ENCODE data around the gene COL1A2. TPM values are rescaled to one million over a fixed set of nuclear protein-coding genes. Genes with fewer than 3 reads are reported as not detected.

Gene COL1A2
- total and polyA plus RNA-seq, 2 of the 8 experiments (the other 6 are each of a cell fraction or from before 2014, with no cell fraction given), result 45.2 to 87.2 TPM

DNA sequence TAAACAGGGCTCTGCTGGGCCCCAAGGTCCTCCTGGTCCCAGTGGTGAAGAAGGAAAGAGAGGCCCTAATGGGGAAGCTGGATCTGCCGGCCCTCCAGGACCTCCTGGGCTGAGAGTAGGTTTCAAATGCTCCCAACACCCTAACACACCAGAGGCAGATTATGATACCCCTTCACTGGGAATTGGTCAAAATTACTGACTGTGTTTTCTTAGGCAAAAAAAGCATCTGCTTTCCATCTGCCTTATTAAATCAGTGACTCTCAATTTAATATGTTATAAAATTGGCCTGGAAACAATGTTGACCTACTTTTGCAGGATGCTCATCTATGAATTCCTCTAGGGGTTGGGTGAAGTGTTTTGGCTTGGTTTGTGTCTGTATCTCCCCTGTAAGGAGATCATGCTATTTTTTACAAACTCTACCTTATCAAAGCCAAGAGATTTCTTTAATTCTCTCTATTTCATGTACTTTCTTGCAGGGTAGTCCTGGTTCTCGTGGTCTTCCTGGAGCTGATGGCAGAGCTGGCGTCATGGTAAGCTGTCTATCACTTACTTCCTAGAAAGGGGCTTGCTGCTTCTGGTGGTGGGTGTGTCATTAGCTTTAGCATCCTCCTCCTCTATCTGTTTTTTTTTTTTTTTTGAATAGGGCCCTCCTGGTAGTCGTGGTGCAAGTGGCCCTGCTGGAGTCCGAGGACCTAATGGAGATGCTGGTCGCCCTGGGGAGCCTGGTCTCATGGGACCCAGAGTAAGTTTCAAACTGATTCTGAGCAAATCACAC is 15.9 kb downstream of the COL1A2 start:
- POLR2A ChIA-PET (ENCODE audit: partially characterized antibody), result no interaction called here
- no peak for TF ChIP-seq GTF2F1 (IDR thresholded peaks at IDR 0.05; ENCODE audit: borderline replicate concordance, low read depth, low read length)

More for the DNA sequence above, 15.9 kb downstream of the COL1A2 start:
- H4K5ac ChIP-seq (ENCODE audit: insufficient read length, low read depth, low read length), result no peak overlapping the region
- no peak overlapping the region for H3K56ac ChIP-seq (replicated peaks; ENCODE audit: insufficient read length, low read depth, low read length)
- CTCF ChIA-PET (ENCODE audit: partially characterized antibody), result interaction anchor here (0.7 to 3.2 kb wide), 4 partner anchors 13 to 122 kb away, joined by 3 to 10 read pairs (median 4); no protein-coding TSS in a partner anchor
- FAIRE-seq (no peak), DNase-seq (ENCODE audit: low read depth in 1 of 2, low spot score in 2 of 2) (no peak)
- no peak overlapping the region for H3K4ac ChIP-seq (replicated peaks; ENCODE audit: insufficient read length, low read depth, low read length)
- no peaks in the 10 kb centered on the region for H4K20me1 ChIP-seq (replicated peaks in 1 of 2; ENCODE audit: control insufficient read depth in 1 of 2, insufficient read depth in 2 of 2, low read length in 2 of 2)
- no peak overlapping the region for H2BK5ac ChIP-seq (ENCODE audit: low read depth, low read length)
- H3K14ac ChIP-seq (ENCODE audit: insufficient read length), result no peak overlapping the region
- no peaks in the 10 kb centered on the region for H3K9me3 ChIP-seq (ENCODE audit: insufficient read depth in 2 of 2, low read depth in 1 of 2, low read length in 1 of 2)
- no peak overlapping the region for H2AFZ ChIP-seq (ENCODE audit: low read length)
- H3K36me3 ChIP-seq (ENCODE audit: control insufficient read depth in 2 of 4, insufficient read depth in 4 of 4, low read length in 3 of 4), result peaks cover 29 to 95% (median 69%) of the 10 kb centered on the region in 4 experiments
- no peak overlapping the region for H2BK120ac ChIP-seq (replicated peaks; ENCODE audit: low read depth, low read length)
- no peaks in the 10 kb centered on the region for H3K79me2 ChIP-seq (ENCODE audit: control insufficient read depth in 1 of 2, insufficient read depth in 2 of 2, low read length in 2 of 2)
- no peak overlapping the region for H3K9ac ChIP-seq (replicated peaks in 1 of 4; ENCODE audit: extremely low read depth in 1 of 4, low read depth in 3 of 4, low read length in 3 of 4)
- no peak overlapping the region for H3K4me3 ChIP-seq (ENCODE audit: extremely low read depth in 1 of 4, insufficient read depth in 2 of 4, low read depth in 3 of 4, low read length in 4 of 4)
- H2BK15ac ChIP-seq (ENCODE audit: low read length), result no peak overlapping the region
- no peaks in the 10 kb centered on the region for H3K27me3 ChIP-seq (replicated peaks in 1 of 4; ENCODE audit: control insufficient read depth in 3 of 4, extremely low read depth in 1 of 4, insufficient read depth in 3 of 4, low read length in 3 of 4)
- H2BK20ac ChIP-seq (ENCODE audit: low read length), result no peak overlapping the region
- H4K8ac ChIP-seq (ENCODE audit: extremely low read depth, insufficient read depth, low read length), result no peak overlapping the region
- WGBS, 2 experiments (ENCODE audit: extremely low coverage in 1 of 2, insufficient coverage in 1 of 2, insufficient read length in 1 of 2, insufficient replicate concordance in 2 of 2, low coverage in 1 of 2, low lambda C conversion rate in 2 of 2, missing lambda C conversion rate in 1 of 2), result 90% methylated on average over 5 of the region's 6 CpGs; no CpG with 5 or more reads in 1 of the 2 experiments
- H2BK12ac ChIP-seq (ENCODE audit: low read depth, low read length), result no peak overlapping the region
- H4K91ac ChIP-seq (replicated peaks; ENCODE audit: insufficient read length, low read length), result no peak overlapping the region
- H3K23me2 ChIP-seq (ENCODE audit: low read depth, low read length), result no peaks in the 10 kb centered on the region
- no peak overlapping the region for H3K18ac ChIP-seq (ENCODE audit: extremely low read depth, low read length)
- no peak overlapping the region for H3K4me2 ChIP-seq (ENCODE audit: insufficient read depth in 1 of 2, low read depth in 2 of 2, low read length in 2 of 2)
- no peak overlapping the region for H2AK5ac ChIP-seq (ENCODE audit: low read depth, low read length)
- H3K23ac ChIP-seq (ENCODE audit: insufficient read length), result no peak overlapping the region
- no peak overlapping the region for H3K27ac ChIP-seq (ENCODE audit: low read depth, low read length)
- peaks cover 0 to 5% (median 0%) of the 10 kb centered on the region in 4 experiments; a peak in 1 of 7 replicates for H3K4me1 ChIP-seq (replicated peaks in 1 of 4; ENCODE audit: control insufficient read depth in 3 of 4, insufficient read depth in 4 of 4, low read length in 3 of 4)
- H3K79me1 ChIP-seq (ENCODE audit: low read depth, low read length), result no peaks in the 10 kb centered on the region
